Mesenchymal stem cell (in vitro differentiated cells and primary cell): ENCODE measurements around the gene ADAMTS20.

Source experiments
- DNase-seq: peaks from one replicate; pipeline ENCODE4 v3.0.0-alpha.2; 2013
- H2AFZ ChIP-seq: one replicate; pipeline ENCODE4 v1.6.1; 2013; ENCODE audit warnings: low read depth, mild to moderate bottlenecking, control low read depth, inconsistent platforms, low read length, moderate library complexity
- H2AK5ac ChIP-seq: 2 replicates; pipeline ENCODE4 v1.6.1; 2013; ENCODE audit warnings: low read length, moderate library complexity, mild to moderate bottlenecking, inconsistent platforms; ENCODE audit not compliant: severe bottlenecking
- H2BK120ac ChIP-seq: one replicate; pipeline ENCODE4 v1.6.1; 2013; ENCODE audit warnings: low read depth, mild to moderate bottlenecking, inconsistent platforms, low read length, moderate library complexity
- H2BK12ac ChIP-seq, 2 experiments: one replicate each; pipeline ENCODE4 v1.6.1; 2013; ENCODE audit warnings: inconsistent platforms in 2 of 2, low read length in 2 of 2, mild to moderate bottlenecking in 2 of 2, moderate library complexity in 2 of 2, control low read depth in 1 of 2
- H2BK15ac ChIP-seq: one replicate; pipeline ENCODE4 v1.6.1; 2013; ENCODE audit warnings: mild to moderate bottlenecking, low read depth, inconsistent platforms; ENCODE audit not compliant: poor library complexity, severe bottlenecking
- H2BK5ac ChIP-seq: 2 replicates; pipeline ENCODE4 v1.6.1; 2013; ENCODE audit warnings: low read depth, mild to moderate bottlenecking, low read length, control low read depth, inconsistent platforms; ENCODE audit not compliant: poor library complexity, severe bottlenecking
- H3K14ac ChIP-seq, 2 experiments: one replicate each; pipeline ENCODE4 v1.6.1; 2013; ENCODE audit warnings: inconsistent platforms in 2 of 2, low read length in 2 of 2, control low read depth in 1 of 2, mild to moderate bottlenecking in 1 of 2, moderate library complexity in 1 of 2
- H3K18ac ChIP-seq, 2 experiments: one replicate each; pipeline ENCODE4 v1.6.1; 2013; ENCODE audit warnings: inconsistent platforms in 2 of 2, low read length in 2 of 2, control low read depth in 1 of 2, low read depth in 1 of 2, mild to moderate bottlenecking in 1 of 2
- H3K23ac ChIP-seq, 2 experiments: one replicate each; pipeline ENCODE4 v1.6.1; 2013; ENCODE audit warnings: inconsistent platforms in 2 of 2, low read length in 2 of 2, mild to moderate bottlenecking in 2 of 2, moderate library complexity in 2 of 2, control low read depth in 1 of 2
- H3K27ac ChIP-seq: 2 replicates; pipeline ENCODE4 v1.5.1; 2013; ENCODE audit warnings: mild to moderate bottlenecking, moderate library complexity, low read length, control low read depth, inconsistent platforms; ENCODE audit not compliant: poor library complexity, severe bottlenecking
- H3K27me3 ChIP-seq, 2 experiments: 2 replicates each; pipeline versions ENCODE4 v1.6.1 to v1.7.0; 2013; ENCODE audit warnings: low read length in 2 of 2, mild to moderate bottlenecking in 2 of 2, moderate library complexity in 2 of 2, control low read depth in 1 of 2, inconsistent platforms in 1 of 2; ENCODE audit not compliant: control insufficient read depth in 1 of 2, insufficient read depth in 1 of 2
- H3K36me3 ChIP-seq, 2 experiments: 2 replicates each; pipeline versions ENCODE4 v1.6.1 to v1.7.0; 2013; ENCODE audit warnings: low read length in 2 of 2, control low read depth in 1 of 2, inconsistent platforms in 1 of 2, low read depth in 1 of 2, mild to moderate bottlenecking in 1 of 2; ENCODE audit not compliant: insufficient read depth in 2 of 2, control insufficient read depth in 1 of 2
- H3K4ac ChIP-seq, 2 experiments: one replicate each; pipeline ENCODE4 v1.6.1; 2013; ENCODE audit warnings: inconsistent platforms in 2 of 2, low read length in 2 of 2, mild to moderate bottlenecking in 2 of 2, moderate library complexity in 2 of 2, control low read depth in 1 of 2, low read depth in 1 of 2
- H3K4me1 ChIP-seq: 2 replicates; pipeline ENCODE4 v1.6.1; 2013; ENCODE audit warnings: low read depth, low read length, control low read depth; ENCODE audit not compliant: control insufficient read depth, insufficient read depth
- H3K4me2 ChIP-seq: 2 replicates; pipeline ENCODE4 v1.6.1; 2013; ENCODE audit warnings: low read length, mild to moderate bottlenecking, inconsistent platforms; ENCODE audit not compliant: poor library complexity, severe bottlenecking
- H3K4me3 ChIP-seq, 2 experiments: 2 replicates each; pipeline versions ENCODE4 v1.5.1 to v1.7.0; 2013; ENCODE audit warnings: low read length in 2 of 2, mild to moderate bottlenecking in 2 of 2, control low read depth in 1 of 2, low read depth in 1 of 2; ENCODE audit not compliant: insufficient read depth in 1 of 2
- H3K79me1 ChIP-seq: replicated peaks from 2 replicates; pipeline ENCODE4 v1.6.1; 2013; ENCODE audit warnings: mild to moderate bottlenecking, control low read depth, low read length, inconsistent platforms; ENCODE audit not compliant: poor library complexity, severe bottlenecking
- H3K9ac ChIP-seq: 2 replicates; pipeline ENCODE4 v1.7.0; 2013; ENCODE audit warnings: mild to moderate bottlenecking, low read length, moderate library complexity
- H3K9me3 ChIP-seq: 2 replicates; pipeline ENCODE4 v1.7.0; 2013; ENCODE audit warnings: mild to moderate bottlenecking, low read length; ENCODE audit not compliant: control insufficient read depth
- H4K8ac ChIP-seq: one replicate; pipeline ENCODE4 v1.6.1; 2013; ENCODE audit warnings: inconsistent platforms, mild to moderate bottlenecking, low read length, moderate library complexity
- H4K91ac ChIP-seq: one replicate; pipeline ENCODE4 v1.6.1; 2013; ENCODE audit warnings: mild to moderate bottlenecking, low read length, inconsistent platforms
- WGBS: methylation state at CpG from one replicate; pipeline ENCODE4 v1.1.7; 2013; ENCODE audit warnings: mixed read lengths; 5-methylcytosine and 5-hydroxymethylcytosine counted together

The ADAMTS20 gene

GRCh38 chr12:43308776-43309175, 243.2 kb downstream of the ADAMTS20 start:
- Histone ChIP-seq H3K4me3 (no peak overlapping the region), H3K36me3 (no peaks in the 10 kb centered on the region), H2BK12ac (no peak overlapping the region), H3K18ac (no peak overlapping the region), H3K4ac (no peak overlapping the region), H2BK15ac (no peak overlapping the region), H2BK5ac (no peak overlapping the region), H3K79me1 (no peaks in the 10 kb centered on the region), H4K8ac (no peak overlapping the region), H3K4me2 (no peak overlapping the region), H3K23ac (no peak overlapping the region), H3K14ac (no peak overlapping the region), H3K9ac (no peak overlapping the region), H3K27me3 (no peaks in the 10 kb centered on the region), H3K9me3 (no peaks in the 10 kb centered on the region), H4K91ac (no peak overlapping the region), H3K27ac (no peak overlapping the region), H3K4me1 (peaks cover 4% of the 10 kb centered on the region), H2AK5ac (no peak overlapping the region), H2BK120ac (no peak overlapping the region), H2AFZ (no peak overlapping the region)
- WGBS, result no CpG with 5 or more reads among the region's 3 CpGs
- DNase-seq, result no peak

- 94% methylated on average over 2 of the region's 2 CpGs for WGBS
- no peak overlapping the region for H3K23ac ChIP-seq
- H2BK12ac ChIP-seq, result no peak overlapping the region
- no peak overlapping the region for H4K8ac ChIP-seq
- DNase-seq, result no peak
- H3K79me1 ChIP-seq, result no peaks in the 10 kb centered on the region
- no peaks in the 10 kb centered on the region for H3K36me3 ChIP-seq
- peaks cover 4% of the 10 kb centered on the region for H3K4me1 ChIP-seq
- no peak overlapping the region for H2AK5ac ChIP-seq
- no peak overlapping the region for H2BK5ac ChIP-seq
- H3K9me3 ChIP-seq, result no peaks in the 10 kb centered on the region
- H3K4me3 ChIP-seq, result no peak overlapping the region
- H4K91ac ChIP-seq, result no peak overlapping the region
- H3K14ac ChIP-seq, result no peak overlapping the region
- H3K4me2 ChIP-seq, result no peak overlapping the region
- H2AFZ ChIP-seq, result no peak overlapping the region
- no peaks in the 10 kb centered on the region for H3K27me3 ChIP-seq
- no peak overlapping the region for H3K18ac ChIP-seq
- H3K4ac ChIP-seq, result no peak overlapping the region
- H2BK120ac ChIP-seq, result no peak overlapping the region
- H2BK15ac ChIP-seq, result no peak overlapping the region
- no peak overlapping the region for H3K9ac ChIP-seq
- no peak overlapping the region for H3K27ac ChIP-seq
Measured at GRCh38 chr12:43307126-43307525, 244.9 kb downstream of the ADAMTS20 start.

GRCh38 chr12:43306066-43306465, 245.9 kb downstream of the ADAMTS20 start:
- Histone ChIP-seq H3K9me3 (no peaks in the 10 kb centered on the region), H3K23ac (no peak overlapping the region), H3K27me3 (no peaks in the 10 kb centered on the region), H3K36me3 (no peaks in the 10 kb centered on the region), H4K91ac (no peak overlapping the region), H3K4ac (no peak overlapping the region), H2BK12ac (no peak overlapping the region), H2AK5ac (no peak overlapping the region), H3K4me3 (no peak overlapping the region), H2BK15ac (no peak overlapping the region), H4K8ac (no peak overlapping the region), H3K27ac (peak overlapping the region; percentile 63), H3K4me1 (peaks cover 4% of the 10 kb centered on the region), H2BK5ac (peak overlapping the region; percentile 81), H3K4me2 (no peak overlapping the region), H3K14ac (no peak overlapping the region), H3K79me1 (no peaks in the 10 kb centered on the region), H3K18ac (no peak overlapping the region), H3K9ac (peak overlapping the region; percentile 30), H2AFZ (no peak overlapping the region), H2BK120ac (no peak overlapping the region)
- WGBS, result no CpG with 5 or more reads among the region's 3 CpGs
- DNase-seq, result peak; percentile 72

GRCh38 chr12:43305065-43305464, 246.9 kb downstream of the ADAMTS20 start:
- H3K36me3 ChIP-seq, result no peaks in the 10 kb centered on the region
- H3K14ac ChIP-seq, result no peak overlapping the region
- WGBS, result no CpG with 5 or more reads among the region's 2 CpGs
- no peak overlapping the region for H3K9ac ChIP-seq
- no peak overlapping the region for H2AK5ac ChIP-seq
- no peak overlapping the region for H4K8ac ChIP-seq
- no peaks in the 10 kb centered on the region for H3K79me1 ChIP-seq
- DNase-seq, result no peak
- no peak overlapping the region for H2BK5ac ChIP-seq
- H3K4me3 ChIP-seq, result no peak overlapping the region
- H3K4me2 ChIP-seq, result no peak overlapping the region
- H3K4ac ChIP-seq, result no peak overlapping the region
- no peaks in the 10 kb centered on the region for H3K9me3 ChIP-seq
- peaks cover 2% of the 10 kb centered on the region for H3K4me1 ChIP-seq
- H2BK12ac ChIP-seq, result no peak overlapping the region
- H3K27ac ChIP-seq, result no peak overlapping the region
- H2BK15ac ChIP-seq, result no peak overlapping the region
- no peaks in the 10 kb centered on the region for H3K27me3 ChIP-seq
- H2BK120ac ChIP-seq, result no peak overlapping the region
- no peak overlapping the region for H3K18ac ChIP-seq
- no peak overlapping the region for H2AFZ ChIP-seq
- no peak overlapping the region for H3K23ac ChIP-seq
- no peak overlapping the region for H4K91ac ChIP-seq
